Stomach smooth muscle (tissue), 2 donors: ENCODE measurements around the gene CADPS2.

Experiments used
- H3K27ac ChIP-seq: one replicate; pipeline ENCODE4 v1.7.0; 2013; ENCODE audit warnings: mild to moderate bottlenecking, low read length, inconsistent platforms
- H3K27me3 ChIP-seq, 2 donors: one replicate each; pipeline ENCODE4 v1.7.0; 2013; ENCODE audit warnings: low read length in 2 of 2; ENCODE audit not compliant: insufficient read depth in 2 of 2, control insufficient read depth in 1 of 2
- H3K36me3 ChIP-seq, 2 donors: one replicate each; pipeline ENCODE4 v1.7.0; 2013; ENCODE audit warnings: low read length in 2 of 2; ENCODE audit not compliant: control insufficient read depth in 2 of 2, insufficient read depth in 2 of 2
- H3K4me1 ChIP-seq: one replicate; pipeline ENCODE4 v1.7.0; 2013; ENCODE audit warnings: low read length; ENCODE audit not compliant: control insufficient read depth, insufficient read depth
- H3K4me3 ChIP-seq, 2 donors: one replicate each; pipeline ENCODE4 v1.7.0; 2013; ENCODE audit warnings: low read length in 2 of 2
- H3K9ac ChIP-seq, 2 donors: one replicate each; pipeline ENCODE4 v1.7.0; 2013; ENCODE audit warnings: low read length in 2 of 2, mild to moderate bottlenecking in 1 of 2
- H3K9me3 ChIP-seq, 2 donors: one replicate each; pipeline ENCODE4 v1.7.0; 2013; ENCODE audit warnings: low read length in 2 of 2; ENCODE audit not compliant: control insufficient read depth in 2 of 2
- donor health status: healthy.
- donor health status: Pancreatic carcinoma.

CADPS2 gene

DNA sequence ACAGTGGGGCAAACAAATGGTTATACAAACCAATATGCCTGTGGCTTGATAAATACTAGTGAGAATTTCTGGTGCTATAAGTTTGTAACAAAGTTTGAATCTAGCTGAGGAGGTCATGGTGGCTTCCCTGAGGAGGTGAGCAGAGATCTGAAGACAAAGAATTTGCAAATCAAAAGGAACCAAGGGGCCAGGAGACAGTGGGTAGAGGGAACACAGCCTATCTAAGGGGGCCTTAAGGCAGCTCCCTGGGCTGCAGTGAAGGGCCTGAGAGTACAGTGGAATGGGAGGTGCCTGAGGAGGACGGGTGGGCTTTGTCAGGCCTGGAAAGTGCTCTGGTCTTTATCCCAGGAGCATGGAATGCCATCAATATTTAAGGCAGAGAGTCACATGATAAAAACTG, 209.1 kb downstream of the CADPS2 start:
- Histone ChIP-seq H3K36me3 (no peaks in the 10 kb centered on the region), H3K4me1 (peaks cover 3% of the 10 kb centered on the region), H3K27ac (no peak overlapping the region), H3K4me3 (no peak overlapping the region), H3K9me3 (no peaks in the 10 kb centered on the region), H3K27me3 (no peaks in the 10 kb centered on the region), H3K9ac (no peak overlapping the region)

GRCh38 chr7:122676466-122676865, 209.8 kb downstream of the CADPS2 start:
- Histone ChIP-seq H3K36me3 (no peaks in the 10 kb centered on the region), H3K9ac (no peak overlapping the region), H3K9me3 (no peaks in the 10 kb centered on the region)

DNA sequence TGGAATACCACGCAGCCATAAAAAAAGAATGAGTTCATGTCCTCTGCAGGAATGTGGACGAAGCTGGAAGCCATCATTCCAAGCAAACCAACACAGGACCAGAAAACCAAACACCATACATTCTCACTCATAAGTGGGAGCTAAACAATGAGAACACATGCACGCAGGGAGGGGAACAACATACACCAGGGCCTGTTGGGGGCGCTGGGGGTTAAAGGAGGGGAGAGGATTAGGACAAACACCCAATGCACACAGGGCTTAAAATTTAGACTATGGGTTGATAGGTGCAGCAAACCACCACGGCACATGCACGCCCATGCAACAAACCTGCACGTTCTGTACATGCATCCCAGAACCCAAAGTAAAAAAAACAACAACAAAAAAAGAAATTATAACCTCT, 210.6 kb downstream of the CADPS2 start:
- no peak overlapping the region for H3K4me3 ChIP-seq
- no peak overlapping the region for H3K9ac ChIP-seq
- no peaks in the 10 kb centered on the region for H3K36me3 ChIP-seq
- no peaks in the 10 kb centered on the region for H3K27me3 ChIP-seq
- H3K27ac ChIP-seq = no peak overlapping the region
- H3K9me3 ChIP-seq = no peaks in the 10 kb centered on the region
- peaks cover 3% of the 10 kb centered on the region for H3K4me1 ChIP-seq

More at GRCh38 chr7:122676466-122676865, 209.8 kb downstream of the CADPS2 start:
- H3K4me3 ChIP-seq = no peak overlapping the region
- H3K27ac ChIP-seq = no peak overlapping the region
- no peaks in the 10 kb centered on the region for H3K27me3 ChIP-seq
- H3K4me1 ChIP-seq = peaks cover 3% of the 10 kb centered on the region

DNA sequence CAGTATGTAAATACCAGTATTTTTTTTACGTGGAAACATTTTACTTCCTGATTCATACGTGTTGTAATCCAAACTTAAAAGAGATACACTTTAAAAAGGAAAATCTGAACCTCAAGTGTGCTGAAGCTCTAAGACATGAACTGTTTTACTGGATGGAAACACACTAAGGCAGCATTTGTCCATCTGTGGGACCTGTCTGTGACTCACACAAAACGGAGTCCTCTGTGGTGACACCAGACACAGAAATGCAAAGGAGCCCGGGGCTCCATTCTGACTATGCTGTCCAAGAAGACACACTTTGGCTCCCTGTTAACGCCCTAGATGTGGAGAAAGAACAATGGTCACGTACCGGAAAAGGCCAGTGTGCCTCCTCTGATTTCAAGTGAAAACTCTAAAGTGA, 211.2 kb downstream of the CADPS2 start:
- Histone ChIP-seq H3K4me3 (no peak overlapping the region), H3K36me3 (no peaks in the 10 kb centered on the region), H3K27ac (no peak overlapping the region)

DNA sequence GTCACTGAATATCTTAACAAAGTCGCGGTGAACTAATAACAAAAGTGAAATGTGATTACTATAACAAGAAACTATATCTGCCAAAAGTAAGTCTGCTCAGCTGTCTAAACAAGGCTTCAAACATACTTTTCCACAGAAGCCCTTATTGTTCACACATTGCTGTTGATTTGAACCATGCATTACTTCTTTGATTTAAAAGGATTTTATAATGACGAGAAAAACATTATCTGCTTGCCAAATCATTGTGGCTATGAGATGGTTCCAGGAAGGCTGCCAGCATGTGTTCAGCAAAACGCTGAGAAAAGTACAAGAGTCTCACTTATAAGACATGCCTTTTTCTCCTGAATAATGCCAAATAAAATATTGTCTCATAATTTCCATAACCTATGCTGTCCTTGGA, 211.8 kb downstream of the CADPS2 start:
- Histone ChIP-seq H3K4me1 (peaks cover 3% of the 10 kb centered on the region), H3K27ac (no peak overlapping the region), H3K9ac (no peak overlapping the region), H3K4me3 (no peak overlapping the region), H3K27me3 (no peaks in the 10 kb centered on the region), H3K36me3 (no peaks in the 10 kb centered on the region), H3K9me3 (no peaks in the 10 kb centered on the region)

More for the DNA sequence above, 211.2 kb downstream of the CADPS2 start:
- peaks cover 3% of the 10 kb centered on the region for H3K4me1 ChIP-seq
- no peaks in the 10 kb centered on the region for H3K27me3 ChIP-seq
- H3K9me3 ChIP-seq = no peaks in the 10 kb centered on the region
- H3K9ac ChIP-seq = no peak overlapping the region

- Histone ChIP-seq H3K9me3 (no peaks in the 10 kb centered on the region), H3K27me3 (no peaks in the 10 kb centered on the region), H3K9ac (no peak overlapping the region), H3K27ac (no peak overlapping the region), H3K4me3 (no peak overlapping the region), H3K4me1 (peaks cover 3% of the 10 kb centered on the region), H3K36me3 (no peaks in the 10 kb centered on the region)
Measured at GRCh38 chr7:122673951-122674350, 212.3 kb downstream of the CADPS2 start.

DNA sequence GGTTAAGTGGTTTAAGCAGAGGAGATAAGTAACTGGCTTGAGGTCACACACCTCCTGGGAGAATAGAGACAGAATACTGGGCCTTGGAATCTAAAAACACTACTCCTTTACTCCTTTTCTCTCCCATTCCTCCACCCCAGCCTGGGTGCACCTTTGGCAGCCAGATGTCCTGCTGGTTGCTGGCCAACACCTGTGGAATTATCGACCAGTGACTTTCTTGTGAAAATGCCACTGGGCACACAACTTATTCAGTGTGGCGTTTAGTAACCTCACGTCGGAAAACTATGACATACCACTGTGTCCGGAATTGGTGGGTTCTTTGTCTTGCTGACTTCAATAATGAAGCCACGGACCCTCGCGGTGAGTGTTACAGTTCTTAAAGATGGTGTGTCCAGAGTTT, 213.7 kb downstream of the CADPS2 start:
- no peaks in the 10 kb centered on the region for H3K27me3 ChIP-seq
- no peaks in the 10 kb centered on the region for H3K9me3 ChIP-seq
- no peak overlapping the region for H3K4me3 ChIP-seq
- H3K9ac ChIP-seq = no peak overlapping the region
- H3K27ac ChIP-seq = no peak overlapping the region
- H3K4me1 ChIP-seq = peaks cover 3% of the 10 kb centered on the region
- no peaks in the 10 kb centered on the region for H3K36me3 ChIP-seq

- no peaks in the 10 kb centered on the region for H3K36me3 ChIP-seq
- no peaks in the 10 kb centered on the region for H3K27me3 ChIP-seq
- H3K4me3 ChIP-seq = no peak overlapping the region
- H3K27ac ChIP-seq = no peak overlapping the region
- H3K4me1 ChIP-seq = no peaks in the 10 kb centered on the region
- no peaks in the 10 kb centered on the region for H3K9me3 ChIP-seq
- no peak overlapping the region for H3K9ac ChIP-seq
Measured at GRCh38 chr7:122663733-122664132, 222.5 kb downstream of the CADPS2 start.

GRCh38 chr7:122658856-122659255, 227.4 kb downstream of the CADPS2 start:
- no peak overlapping the region for H3K4me3 ChIP-seq
- H3K4me1 ChIP-seq = no peaks in the 10 kb centered on the region
- H3K9me3 ChIP-seq = no peaks in the 10 kb centered on the region
- H3K9ac ChIP-seq = no peak overlapping the region
- no peak overlapping the region for H3K27ac ChIP-seq
- H3K27me3 ChIP-seq = no peaks in the 10 kb centered on the region
- no peaks in the 10 kb centered on the region for H3K36me3 ChIP-seq

GRCh38 chr7:122653685-122654084, 232.6 kb downstream of the CADPS2 start:
- H3K9ac ChIP-seq = no peak overlapping the region
- no peaks in the 10 kb centered on the region for H3K36me3 ChIP-seq
- no peaks in the 10 kb centered on the region for H3K9me3 ChIP-seq
- H3K27ac ChIP-seq = no peak overlapping the region
- no peaks in the 10 kb centered on the region for H3K4me1 ChIP-seq
- no peaks in the 10 kb centered on the region for H3K27me3 ChIP-seq
- H3K4me3 ChIP-seq = no peak overlapping the region

GRCh38 chr7:122652876-122653275, 233.4 kb downstream of the CADPS2 start:
- no peaks in the 10 kb centered on the region for H3K4me1 ChIP-seq
- no peaks in the 10 kb centered on the region for H3K9me3 ChIP-seq
- H3K27me3 ChIP-seq = no peaks in the 10 kb centered on the region
- H3K36me3 ChIP-seq = no peaks in the 10 kb centered on the region
- H3K27ac ChIP-seq = no peak overlapping the region
- no peak overlapping the region for H3K4me3 ChIP-seq
- H3K9ac ChIP-seq = no peak overlapping the region
